Neural progenitor cell (in vitro differentiated cells): ENCODE measurements around the gene SPRR4. TPM values are rescaled to one million over a fixed set of nuclear protein-coding genes. Genes with fewer than 3 reads are reported as not detected.

Experiments used
- DNase-seq: peaks from one replicate; pipeline ENCODE4 v3.0.0-alpha.2; 2016; ENCODE audit warnings: low spot score
- H2AFZ ChIP-seq: fragments of 200-600 bp; sonication (generic); replicated peaks from 2 replicates; pipeline ENCODE4 v1.6.1; 2016; ENCODE audit warnings: antibody characterized with exemption
- H3F3A ChIP-seq: fragments of 200-600 bp; sonication (generic); 2 replicates; pipeline ENCODE4 v1.6.1; 2016; ENCODE audit warnings: antibody characterized with exemption, low read depth
- H3K27ac ChIP-seq: fragments of 200-600 bp; sonication (generic); 2 replicates; pipeline ENCODE4 v1.5.1; 2016; ENCODE audit warnings: mild to moderate bottlenecking
- H3K27me3 ChIP-seq: fragments of 200-600 bp; sonication (generic); 2 replicates; pipeline ENCODE4 v1.6.1; 2016; ENCODE audit warnings: mild to moderate bottlenecking, moderate library complexity
- H3K36me3 ChIP-seq: fragments of 200-600 bp; sonication (generic); 2 replicates; pipeline ENCODE4 v1.5.1; 2016
- H3K4me1 ChIP-seq: fragments of 200-600 bp; sonication (generic); 2 replicates; pipeline ENCODE4 v1.6.1; 2016; ENCODE audit warnings: mixed run types
- H3K4me2 ChIP-seq: fragments of 200-600 bp; sonication (generic); 2 replicates; pipeline ENCODE4 v1.6.1; 2016
- H3K4me3 ChIP-seq: fragments of 200-600 bp; sonication (generic); 2 replicates; pipeline ENCODE4 v1.5.1; 2016
- H3K79me2 ChIP-seq: fragments of 200-600 bp; sonication (generic); 2 replicates; pipeline ENCODE4 v1.6.1; 2016; ENCODE audit warnings: low read depth
- H3K9ac ChIP-seq: fragments of 200-600 bp; sonication (generic); 2 replicates; pipeline ENCODE4 v1.6.1; 2016
- H3K9me3 ChIP-seq: fragments of 200-600 bp; sonication (generic); 2 replicates; pipeline ENCODE4 v1.5.1; 2016; ENCODE audit warnings: low read depth
- H4K20me1 ChIP-seq: fragments of 200-600 bp; sonication (generic); 2 replicates; pipeline ENCODE4 v1.6.1; 2016; ENCODE audit warnings: low read depth
- H3K27ac Mint-ChIP-seq: 3 replicates; pipeline ENCODE4 v1.8.0; 2021; ENCODE audit warnings: mixed read lengths
- H3K27me3 Mint-ChIP-seq: 2 replicates; pipeline ENCODE4 v1.8.0; 2022; ENCODE audit warnings: low read depth, mild to moderate bottlenecking, inconsistent platforms, moderate library complexity, mixed read lengths; ENCODE audit not compliant: insufficient read depth
- H3K36me3 Mint-ChIP-seq: 3 replicates; pipeline ENCODE4 v1.8.0; 2021; ENCODE audit warnings: mixed read lengths
- H3K4me1 Mint-ChIP-seq: 3 replicates; pipeline ENCODE4 v1.8.0; 2021; ENCODE audit warnings: mixed read lengths
- H3K4me3 Mint-ChIP-seq: 3 replicates; pipeline ENCODE4 v1.8.0; 2021; ENCODE audit warnings: mild to moderate bottlenecking, moderate library complexity, mixed read lengths
- H3K9me3 Mint-ChIP-seq: 3 replicates; pipeline ENCODE4 v1.8.0; 2020; ENCODE audit warnings: mixed read lengths
- CTCF ChIP-seq: fragments of 200-600 bp; sonication (generic); IDR thresholded peaks from 2 replicates; pipeline ENCODE4 v1.5.1; 2017; ENCODE audit warnings: antibody characterized with exemption, mild to moderate bottlenecking
- EZH2 ChIP-seq: fragments of 200-600 bp; sonication (generic); IDR thresholded peaks from 2 replicates; pipeline ENCODE4 v1.6.1; 2017; ENCODE audit warnings: antibody characterized with exemption, mild to moderate bottlenecking, moderate library complexity
- EZH2phosphoT487 ChIP-seq: fragments of 200-600 bp; sonication (generic); IDR thresholded peaks from 2 replicates; pipeline ENCODE4 v1.6.1; 2017; ENCODE audit warnings: antibody characterized with exemption
- total RNA-seq: library from RNA; depleted of rRNA; stranded (reverse); fragments of >200 nt; gene quantifications from 2 replicates; pipeline ENCODE4 v1.2.3, GENCODE V29; 2015; ENCODE audit warnings: low replicate concordance

SPRR4 gene
- total RNA-seq, 1 donor from 2014 or later = not detected

- Histone ChIP-seq H2AFZ (no peak within 1 kb of the TSS), H3K4me2 (no peak within 1 kb of the TSS), H3K27ac (no peak within 1 kb of the TSS), H4K20me1 (no peaks in the 10 kb centered on the region), H3K9me3 (peaks cover 17% of the 10 kb centered on the region), H3F3A (no peaks in the 10 kb centered on the region), H3K27me3 (no peaks in the 10 kb centered on the region), H3K4me1 (no peaks in the 10 kb centered on the region), H3K4me3 (no peak within 1 kb of the TSS), H3K36me3 (no peaks in the 10 kb centered on the region), H3K79me2 (no peaks in the 10 kb centered on the region), H3K9ac (no peak within 1 kb of the TSS)
- no peaks in the 10 kb centered on the region for H3K36me3 Mint-ChIP-seq
- TF ChIP-seq EZH2phosphoT487 = no peak
- TF ChIP-seq CTCF = no peak
- TF ChIP-seq EZH2 = no peak
- no peak within 1 kb of the TSS for H3K4me3 Mint-ChIP-seq
- H3K27ac Mint-ChIP-seq = no peak within 1 kb of the TSS
- peaks cover 7% of the 10 kb centered on the region for H3K27me3 Mint-ChIP-seq
- no peak for DNase-seq
- H3K4me1 Mint-ChIP-seq = no peaks in the 10 kb centered on the region
- no peaks in the 10 kb centered on the region for H3K9me3 Mint-ChIP-seq
Observed at GRCh38 chr1:152983743-152984142, 13.3 kb downstream of the SPRR4 start, which contains the start of gene SPRR1A. TSS of gene SPRR1A (plus strand) at chr1:152984081. CDS start at chr1:152985231, 1,150 bp downstream.

GRCh38 chr1:152986578-152986977 is 16.1 kb downstream of the SPRR4 start:
- Histone ChIP-seq H3K4me3 (no peak overlapping the region), H2AFZ (no peak overlapping the region), H3K27ac (no peak overlapping the region), H3K4me1 (no peaks in the 10 kb centered on the region), H3K4me2 (no peak overlapping the region), H3K9ac (no peak overlapping the region), H3F3A (no peaks in the 10 kb centered on the region), H3K79me2 (no peaks in the 10 kb centered on the region), H3K9me3 (peaks cover 25% of the 10 kb centered on the region), H3K27me3 (no peaks in the 10 kb centered on the region), H3K36me3 (no peaks in the 10 kb centered on the region), H4K20me1 (no peaks in the 10 kb centered on the region)
- Mint-ChIP-seq H3K27me3 (peaks cover 2% of the 10 kb centered on the region), H3K27ac (no peak overlapping the region), H3K4me1 (no peaks in the 10 kb centered on the region), H3K4me3 (no peak overlapping the region), H3K9me3 (no peaks in the 10 kb centered on the region), H3K36me3 (no peaks in the 10 kb centered on the region)
- DNase-seq = no peak
- no peak for TF ChIP-seq CTCF
- TF ChIP-seq EZH2 = no peak
- TF ChIP-seq EZH2phosphoT487 = no peak

- TF ChIP-seq EZH2 (no peak), CTCF (no peak), EZH2phosphoT487 (no peak)
- DNase-seq = no peak
- H3K4me2 ChIP-seq = no peak overlapping the region
- Mint-ChIP-seq H3K27me3 (no peaks in the 10 kb centered on the region), H3K9me3 (peaks cover 3% of the 10 kb centered on the region), H3K27ac (no peak overlapping the region), H3K4me3 (no peak overlapping the region), H3K4me1 (no peaks in the 10 kb centered on the region), H3K36me3 (no peaks in the 10 kb centered on the region)
- H3K4me3 ChIP-seq = no peak overlapping the region
- H3K4me1 ChIP-seq = no peaks in the 10 kb centered on the region
- H3F3A ChIP-seq = no peaks in the 10 kb centered on the region
- no peaks in the 10 kb centered on the region for H3K27me3 ChIP-seq
- peaks cover 48% of the 10 kb centered on the region for H3K9me3 ChIP-seq
- H2AFZ ChIP-seq = no peak overlapping the region
- H3K79me2 ChIP-seq = no peaks in the 10 kb centered on the region
- H3K27ac ChIP-seq = no peak overlapping the region
- H3K36me3 ChIP-seq = no peaks in the 10 kb centered on the region
- no peak overlapping the region for H3K9ac ChIP-seq
- no peaks in the 10 kb centered on the region for H4K20me1 ChIP-seq
Observed at GRCh38 chr1:152993186-152993585, 22.7 kb downstream of the SPRR4 start.
